HepG2 (cell line): Measurements from ENCODE around the gene DOHH. TPM values are rescaled to one million over a fixed set of nuclear protein-coding genes. Genes with fewer than 3 reads are reported as not detected.

Experiments used
- ATF7-NPFF ChIP-seq: sonication (generic); formaldehyde crosslinking; IDR thresholded peaks from 2 replicates; pipeline ENCODE4 v1.8.1; 2023; ENCODE audit warnings: mild to moderate bottlenecking, low read depth, missing genetic modification reagents, moderate library complexity
- BATF2 ChIP-seq: sonication (generic); formaldehyde crosslinking; IDR thresholded peaks from 2 replicates; pipeline ENCODE4 v1.8.0; 2022; ENCODE audit warnings: mild to moderate bottlenecking, missing genetic modification reagents, moderate library complexity
- EP300 ChIP-seq, 3 experiments: sonication (generic) in 1 of 3; formaldehyde crosslinking in 1 of 3; IDR thresholded peaks; 2 replicates each; pipeline versions ENCODE4 v1.5.1 to v1.6.1; 2011 to 2020; ENCODE audit warnings: low read depth in 2 of 3, low read length in 2 of 3, borderline replicate concordance in 1 of 3, improper control_type of control experiment in 1 of 3, mild to moderate bottlenecking in 1 of 3, missing genetic modification reagents in 1 of 3, moderate library complexity in 1 of 3
- GPBP1L1 ChIP-seq: sonication (generic); formaldehyde crosslinking; IDR thresholded peaks from 2 replicates; pipeline ENCODE4 v1.5.0; 2020; ENCODE audit warnings: mild to moderate bottlenecking, missing genetic modification reagents
- HOMEZ ChIP-seq: IDR thresholded peaks from 2 replicates; pipeline ENCODE4 v1.6.1; 2016; ENCODE audit warnings: low read depth
- MED1 ChIP-seq: sonication (generic); formaldehyde crosslinking; IDR thresholded peaks from 2 replicates; pipeline ENCODE4 v1.4.0; 2020; ENCODE audit warnings: missing genetic modification reagents
- PLSCR1 ChIP-seq: sonication (generic); formaldehyde crosslinking; IDR thresholded peaks from 2 replicates; pipeline ENCODE4 v1.5.0; 2020; ENCODE audit warnings: missing genetic modification reagents, mild to moderate bottlenecking, borderline replicate concordance
- POLR2G ChIP-seq: fragments of 200-400 bp; formaldehyde crosslinking; IDR thresholded peaks from 2 replicates; pipeline ENCODE4 v1.6.1; 2018; ENCODE audit warnings: mild to moderate bottlenecking, low read depth, low read length, moderate library complexity
- SMARCC2 ChIP-seq: fragments of 450-650 bp; IDR thresholded peaks from 2 replicates; pipeline ENCODE4 v1.6.1; 2017; ENCODE audit warnings: antibody characterized with exemption, mild to moderate bottlenecking
- SNRNP70 ChIP-seq: fragments of 200-400 bp; formaldehyde crosslinking; IDR thresholded peaks from 2 replicates; pipeline ENCODE4 v1.6.1; 2017; ENCODE audit warnings: mild to moderate bottlenecking, low read depth, low read length, moderate library complexity
- TEF ChIP-seq: sonication (generic); formaldehyde crosslinking; IDR thresholded peaks from 2 replicates; pipeline ENCODE4 v1.5.0; 2020; ENCODE audit warnings: missing genetic modification reagents
- TSC22D2 ChIP-seq: sonication (generic); formaldehyde crosslinking; IDR thresholded peaks from 2 replicates; pipeline ENCODE4 v1.5.1; 2020; ENCODE audit warnings: missing genetic modification reagents, mild to moderate bottlenecking, borderline replicate concordance
- ZBTB37 ChIP-seq: sonication (generic); formaldehyde crosslinking; IDR thresholded peaks from 2 replicates; pipeline ENCODE4 v1.4.0; 2020; ENCODE audit warnings: mild to moderate bottlenecking, missing genetic modification reagents
- ZFP36L2 ChIP-seq: sonication (generic); formaldehyde crosslinking; IDR thresholded peaks from 2 replicates; pipeline ENCODE4 v1.4.0; 2020; ENCODE audit warnings: missing genetic modification reagents
- ZMAT3 ChIP-seq: sonication (generic); formaldehyde crosslinking; conservative IDR thresholded peaks from 2 replicates; pipeline ENCODE4 v1.7.0; 2021; ENCODE audit warnings: missing genetic modification reagents
- ZNF292 ChIP-seq: sonication (generic); formaldehyde crosslinking; IDR thresholded peaks from 2 replicates; pipeline ENCODE4 v1.8.1; 2022; ENCODE audit warnings: mild to moderate bottlenecking, low read depth, missing genetic modification reagents, borderline replicate concordance
- ZNF33B ChIP-seq: sonication (generic); formaldehyde crosslinking; IDR thresholded peaks from 2 replicates; pipeline ENCODE4 v1.5.1; 2020; ENCODE audit warnings: mild to moderate bottlenecking, missing genetic modification reagents
- ZNF740 ChIP-seq: sonication (generic); formaldehyde crosslinking; IDR thresholded peaks from 2 replicates; pipeline ENCODE4 v1.4.0; 2020; ENCODE audit warnings: missing genetic modification reagents
- ZSCAN5A ChIP-seq: sonication (generic); formaldehyde crosslinking; IDR thresholded peaks from 2 replicates; pipeline ENCODE4 v1.8.0; 2022; ENCODE audit warnings: mild to moderate bottlenecking, missing genetic modification reagents, borderline replicate concordance
- polyA plus RNA-seq, 8 experiments: library from polyadenylated mRNA; depleted of rRNA in 3 of 8; stranded (reverse) in 7 of 8; unstranded in 1 of 8; fragments of >200 nt; fragmentation: Illumina TruSeq in 4 of 8; extraction: Trizol in 4 of 8; gene quantifications; 2 replicates each; pipeline versions ENCODE4 v1.2.1 to v1.2.3, GENCODE V29; 2011 to 2016; ENCODE audit warnings: low read depth in 4 of 8, missing spikeins in 1 of 8, mixed read lengths in 1 of 8; ENCODE audit not compliant: insufficient read depth in 1 of 8
- total RNA-seq, 5 experiments: library from RNA; depleted of rRNA; stranded (reverse); fragments of >200 nt; fragmentation: Illumina TruSeq; extraction: Trizol; gene quantifications; 2 replicates each; pipeline ENCODE4 v1.2.3, GENCODE V29; 2016; ENCODE audit warnings: low read depth in 1 of 5

DOHH gene
- total and polyA plus RNA-seq, 2 of the 13 experiments (the other 11 are each of a cell fraction or from before 2014, with no cell fraction given) = 3.5 to 13.7 TPM

GRCh38 chr19:3505598-3506383 lies 5.3 kb upstream of the DOHH start, which contains the start of gene FZR1 (continued):
- no peak for TF ChIP-seq ZSCAN5A (CRISPR knock-in tag)
- no peak for TF ChIP-seq BATF2
- peak; percentile 55 for TF ChIP-seq MED1
- TF ChIP-seq ZNF33B = peak; percentile 42; the same call in 1 of the 2 replicates
- no peak for TF ChIP-seq SNRNP70
- peak; percentile 41; the same call in 1 of the 2 replicates for TF ChIP-seq ZMAT3 (CRISPR knock-in tag)
- TF ChIP-seq TEF = no peak
- TF ChIP-seq PLSCR1 (CRISPR knock-in tag) = no peak
- 0 out of 2 replicates have a peak, but pooled peaks have one; percentile 41 for TF ChIP-seq HOMEZ (CRISPR knock-in tag)
- TF ChIP-seq ATF7-NPFF (CRISPR knock-in tag) = no peak; the same call in 1 of the 2 replicates
- TF ChIP-seq ZBTB37 = no peak
- TF ChIP-seq POLR2G = peak; percentile 76
- no peak for TF ChIP-seq ZNF740
- no peak for TF ChIP-seq GPBP1L1 (CRISPR knock-in tag)
- TF ChIP-seq TSC22D2 = no peak
- TF ChIP-seq SMARCC2 = no peak
- TF ChIP-seq ZFP36L2 (CRISPR knock-in tag) = no peak
- TF ChIP-seq EP300 (IDR thresholded peaks at IDR 0.05; ENCODE audit: low read depth in 2 of 2, low read length in 2 of 2) = 0 out of 4 replicates have a peak, but pooled peaks of 1 of the 2 experiments have one; percentile 39
- peak; percentile 19; the same call in 1 of the 2 replicates for TF ChIP-seq EP300 (CRISPR knock-in tag; IDR thresholded peaks at IDR 0.05; ENCODE audit: borderline replicate concordance)
- no peak for TF ChIP-seq ZNF292
